Gastrocnemius medialis (tissue), 4 donors: ENCODE measurements around the gene NANOG.
"Not testable (repeated sequence)": the region's sequence is repeated elsewhere in the genome, so short reads cannot be mapped to it uniquely, and the experiment has no call there.

Experiments used
- POLR2A ChIP-seq, 2 donors: fragments of 450-650 bp; IDR thresholded peaks; one replicate each; pipeline ENCODE4 v1.6.1; 2017; ENCODE audit warnings: antibody characterized with exemption in 2 of 2, mild to moderate bottlenecking in 2 of 2, moderate library complexity in 2 of 2
- TF ChIP-seq, protein P1 (sequence below), 5 experiments: fragments of 450-650 bp in 3 of 5; fragments of 200-600 bp in 2 of 5; sonication (generic) in 2 of 5; IDR thresholded peaks in 4 of 5; conservative IDR thresholded peaks in 1 of 5; 1 replicate in 4 of 5; 2 replicates in 1 of 5; pipeline ENCODE4 v1.5.1; 2016 to 2019; ENCODE audit warnings: antibody characterized with exemption in 5 of 5, mild to moderate bottlenecking in 3 of 5, moderate library complexity in 3 of 5

DNA sequence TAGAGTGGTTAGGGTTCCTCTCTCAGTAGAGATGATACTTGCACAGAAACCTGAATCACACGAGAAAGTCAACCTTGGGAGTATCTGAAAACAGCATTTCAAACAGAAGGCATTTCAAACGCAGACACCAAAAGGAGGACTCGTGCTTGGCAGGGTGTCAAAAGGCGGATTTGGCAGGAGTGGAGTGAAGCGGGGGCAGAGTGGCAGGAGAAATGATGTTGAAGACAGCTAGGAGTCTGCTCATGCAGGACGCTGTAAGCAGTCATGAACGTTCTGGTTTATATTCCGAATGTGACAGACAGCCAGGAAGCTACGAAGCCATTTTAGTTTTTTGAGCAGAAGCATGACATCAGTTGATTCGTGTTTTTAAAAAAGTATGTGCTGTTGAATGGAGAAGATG, 50.0 kb downstream of the NANOG start:
- TF ChIP-seq, protein P1, sequence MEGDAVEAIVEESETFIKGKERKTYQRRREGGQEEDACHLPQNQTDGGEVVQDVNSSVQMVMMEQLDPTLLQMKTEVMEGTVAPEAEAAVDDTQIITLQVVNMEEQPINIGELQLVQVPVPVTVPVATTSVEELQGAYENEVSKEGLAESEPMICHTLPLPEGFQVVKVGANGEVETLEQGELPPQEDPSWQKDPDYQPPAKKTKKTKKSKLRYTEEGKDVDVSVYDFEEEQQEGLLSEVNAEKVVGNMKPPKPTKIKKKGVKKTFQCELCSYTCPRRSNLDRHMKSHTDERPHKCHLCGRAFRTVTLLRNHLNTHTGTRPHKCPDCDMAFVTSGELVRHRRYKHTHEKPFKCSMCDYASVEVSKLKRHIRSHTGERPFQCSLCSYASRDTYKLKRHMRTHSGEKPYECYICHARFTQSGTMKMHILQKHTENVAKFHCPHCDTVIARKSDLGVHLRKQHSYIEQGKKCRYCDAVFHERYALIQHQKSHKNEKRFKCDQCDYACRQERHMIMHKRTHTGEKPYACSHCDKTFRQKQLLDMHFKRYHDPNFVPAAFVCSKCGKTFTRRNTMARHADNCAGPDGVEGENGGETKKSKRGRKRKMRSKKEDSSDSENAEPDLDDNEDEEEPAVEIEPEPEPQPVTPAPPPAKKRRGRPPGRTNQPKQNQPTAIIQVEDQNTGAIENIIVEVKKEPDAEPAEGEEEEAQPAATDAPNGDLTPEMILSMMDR (IDR thresholded peaks at IDR 0.05 in 4 of 5, conservative IDR thresholded peaks at IDR 0.05 in 1 of 5) = not testable (repeated sequence)
- not testable (repeated sequence) for TF ChIP-seq POLR2A (IDR thresholded peaks at IDR 0.05)
